Stimulated activated naive CD4-positive, alpha-beta T cell treated with Interleukin-2 at 50 U/mL for 16 hours (primary cell): ENCODE data around the gene CDKAL1.
"Not testable (repeated sequence)": the region's sequence is repeated elsewhere in the genome, so short reads cannot be mapped to it uniquely, and the experiment has no call there.

Source experiments
- DNase-seq: peaks from one replicate; lab custom pipeline; 2025; lab: John Stamatoyannopoulos, UW

Gene CDKAL1

DNA sequence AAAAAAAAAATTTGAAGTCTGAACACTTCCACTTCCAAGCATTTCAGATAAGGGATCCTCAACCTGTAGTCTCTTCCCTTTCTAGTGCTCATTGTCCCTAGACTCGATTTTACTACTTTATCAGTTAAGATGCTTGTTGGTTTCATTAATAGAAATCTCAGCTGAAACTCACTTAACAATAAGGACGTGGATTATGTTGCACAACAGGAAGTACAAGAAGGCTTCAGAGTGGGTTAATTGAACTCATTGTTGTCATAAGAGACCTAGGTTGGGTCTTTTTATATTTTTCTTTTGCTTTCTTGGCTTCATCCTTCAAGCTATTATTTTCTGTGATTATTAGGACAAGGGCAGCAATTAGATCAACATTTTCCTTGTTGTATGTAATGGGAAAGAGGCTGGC is 175.2 kb downstream of the CDKAL1 start:
- no peak for DNase-seq

DNA sequence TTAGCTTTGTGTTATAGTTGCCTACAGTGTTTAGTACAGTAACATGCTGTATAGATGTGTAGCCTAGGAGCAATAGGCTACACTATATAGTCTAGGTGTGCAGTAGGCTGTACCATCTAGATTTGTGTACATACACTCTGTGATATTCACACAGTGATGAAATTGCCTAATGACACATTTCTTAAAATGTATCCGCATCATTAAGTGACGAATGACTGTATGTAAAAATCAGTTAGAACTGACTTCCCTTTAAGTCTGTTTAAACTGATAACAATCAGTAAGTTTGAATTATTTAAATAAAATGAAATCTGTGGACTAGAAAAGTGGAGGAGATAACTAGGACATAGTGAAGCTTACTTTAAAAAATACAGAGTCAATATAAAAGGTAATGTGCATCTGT is 176.1 kb downstream of the CDKAL1 start:
- DNase-seq = no peak

GRCh38 chr6:20711518-20711917 is 177.3 kb downstream of the CDKAL1 start:
- no peak for DNase-seq

DNA sequence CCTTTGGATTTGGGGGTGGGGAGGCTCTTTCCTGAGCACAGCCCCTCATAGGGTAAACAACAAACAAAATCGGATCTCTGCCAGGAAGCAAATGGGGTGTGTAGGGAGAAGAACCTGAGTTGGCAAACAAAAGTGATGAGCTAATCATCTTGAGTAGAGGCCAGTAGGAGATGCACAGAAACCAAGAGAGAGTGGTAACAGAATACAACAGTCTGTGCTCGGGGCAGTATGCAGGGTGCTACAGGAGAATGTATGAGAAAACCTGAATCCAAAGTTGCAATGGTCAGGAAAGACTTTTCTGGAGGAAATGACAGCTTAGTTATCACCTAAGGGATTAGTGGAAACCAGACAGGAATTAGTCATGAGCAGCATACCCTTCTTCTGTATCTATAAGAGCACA is 177.8 kb downstream of the CDKAL1 start:
- DNase-seq = no peak

DNA sequence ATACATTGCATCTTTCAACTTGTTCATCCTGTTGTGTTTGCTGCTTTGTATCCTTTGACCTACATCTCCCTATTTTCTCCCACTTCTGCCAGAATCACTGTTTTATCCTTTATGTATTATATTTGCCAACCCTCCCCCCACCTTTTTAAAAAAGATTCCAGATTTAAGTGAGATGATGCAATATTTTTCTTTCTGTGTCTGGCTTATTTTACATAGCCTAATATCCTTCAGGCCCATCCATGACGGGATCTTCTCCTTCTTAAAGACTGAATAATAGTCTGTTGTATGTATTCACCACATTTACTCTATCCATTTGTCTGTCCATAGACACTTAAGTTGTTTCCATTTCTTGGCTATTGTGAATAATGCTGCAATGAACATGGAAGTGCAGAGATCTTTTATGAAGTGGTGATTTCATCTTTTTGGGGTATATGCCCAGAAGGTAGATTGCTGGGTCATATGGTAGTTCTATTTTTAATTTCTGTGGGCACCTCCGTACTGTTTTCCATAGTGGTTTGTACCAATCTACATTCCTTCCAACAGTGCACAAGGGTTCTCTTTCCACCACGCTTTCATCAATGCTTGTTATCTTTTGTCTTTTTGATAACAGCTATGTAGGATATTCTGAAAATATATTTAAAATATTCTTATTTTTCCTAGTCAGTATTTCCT is 181.0 kb downstream of the CDKAL1 start:
- DNase-seq = no peak

- DNase-seq = no peak
These were observed 182.6 kb downstream of the CDKAL1 start for GRCh38 chr6:20716865-20717264.

DNA sequence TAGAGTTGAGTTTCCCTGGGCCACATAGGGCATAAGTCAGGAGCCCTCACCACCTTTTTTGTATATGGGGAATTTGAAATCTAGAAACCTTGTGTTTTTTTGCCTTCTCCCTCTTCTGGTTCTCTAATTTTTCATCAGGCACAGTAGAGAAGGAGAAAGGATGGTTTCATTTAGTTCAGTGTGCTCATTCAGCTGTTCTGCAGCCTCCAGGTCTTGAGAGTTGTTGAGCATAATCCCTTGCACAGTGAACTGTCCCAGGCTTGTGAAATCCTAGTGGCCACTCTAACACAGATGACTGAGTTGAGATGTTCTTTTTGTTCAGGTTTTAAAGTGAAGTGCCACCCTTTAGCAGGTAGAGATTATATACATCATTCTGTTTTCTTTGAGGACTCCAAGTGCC is 183.5 kb downstream of the CDKAL1 start:
- DNase-seq = no peak

- no peak for DNase-seq
These were observed 184.7 kb downstream of the CDKAL1 start for GRCh38 chr6:20718705-20719653.

- no peak for DNase-seq
These were observed 185.7 kb downstream of the CDKAL1 start for GRCh38 chr6:20719980-20720379.

DNA sequence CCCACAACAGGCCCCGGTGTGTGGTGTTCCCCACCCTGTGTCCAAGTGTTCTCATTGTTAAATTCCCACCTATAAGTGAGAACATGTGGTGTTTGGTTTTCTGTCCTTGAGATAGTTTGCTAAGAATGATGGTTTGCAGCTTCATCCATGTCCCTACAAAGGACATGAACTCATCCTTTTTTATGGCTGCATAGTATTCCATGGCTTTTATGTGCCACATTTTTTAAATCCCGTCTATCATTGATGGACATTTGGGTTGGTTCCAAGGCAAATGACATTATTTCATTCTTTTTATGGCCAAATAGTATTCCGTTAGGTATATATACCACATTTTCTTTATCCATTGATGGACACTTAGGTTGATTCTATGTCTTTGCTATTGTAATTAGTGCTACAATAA is 186.9 kb downstream of the CDKAL1 start:
- DNase-seq = not testable (repeated sequence)

- DNase-seq = no peak
These were observed 188.2 kb downstream of the CDKAL1 start for GRCh38 chr6:20722455-20722854.

- no peak for DNase-seq
These were observed 189.0 kb downstream of the CDKAL1 start for GRCh38 chr6:20723236-20723635.

- no peak for DNase-seq
These were observed 190.4 kb downstream of the CDKAL1 start for GRCh38 chr6:20724443-20725190.

DNA sequence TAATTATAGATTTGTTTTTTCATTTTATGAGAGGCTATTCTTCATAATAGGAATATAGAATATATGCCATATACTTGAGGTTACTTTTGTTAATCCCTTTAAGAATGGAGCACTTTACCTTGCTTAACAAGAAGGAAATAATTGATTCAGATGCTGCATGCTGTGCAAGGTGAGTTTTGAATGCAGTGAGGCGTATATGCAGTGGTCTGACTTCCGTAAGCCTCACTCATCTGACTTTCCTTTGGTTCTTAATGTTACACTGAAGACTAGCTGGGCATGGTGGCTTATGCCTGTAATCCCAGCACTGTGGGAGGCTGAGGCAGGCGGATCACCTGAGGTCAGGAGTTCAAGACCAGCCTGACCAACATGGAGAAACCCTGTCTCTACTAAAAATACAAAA is 191.0 kb downstream of the CDKAL1 start:
- not testable (repeated sequence) for DNase-seq

- DNase-seq = no peak
These were observed 194.8 kb downstream of the CDKAL1 start for GRCh38 chr6:20729086-20729485.

DNA sequence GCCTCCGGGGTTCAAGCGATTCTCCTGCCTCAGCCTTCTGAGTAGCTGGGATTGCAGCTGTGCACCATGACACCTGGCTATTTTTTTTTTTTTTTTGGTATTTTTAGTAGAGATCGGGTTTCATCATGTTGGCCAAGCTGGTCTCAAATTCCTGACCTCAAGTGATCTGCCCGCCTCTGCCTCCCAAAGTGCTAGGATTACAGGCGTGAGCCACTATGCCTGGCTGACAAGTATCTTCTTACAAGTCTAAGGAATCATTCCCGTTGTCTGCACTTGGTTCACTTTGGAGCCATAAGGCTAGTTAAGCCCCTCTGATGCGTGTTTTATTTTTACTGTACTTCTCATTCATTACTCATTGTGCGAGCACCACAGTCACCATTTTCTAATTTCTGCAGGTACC is 198.1 kb downstream of the CDKAL1 start:
- DNase-seq = not testable (repeated sequence)

GRCh38 chr6:20732896-20733295 is 198.6 kb downstream of the CDKAL1 start:
- DNase-seq = no peak

DNA sequence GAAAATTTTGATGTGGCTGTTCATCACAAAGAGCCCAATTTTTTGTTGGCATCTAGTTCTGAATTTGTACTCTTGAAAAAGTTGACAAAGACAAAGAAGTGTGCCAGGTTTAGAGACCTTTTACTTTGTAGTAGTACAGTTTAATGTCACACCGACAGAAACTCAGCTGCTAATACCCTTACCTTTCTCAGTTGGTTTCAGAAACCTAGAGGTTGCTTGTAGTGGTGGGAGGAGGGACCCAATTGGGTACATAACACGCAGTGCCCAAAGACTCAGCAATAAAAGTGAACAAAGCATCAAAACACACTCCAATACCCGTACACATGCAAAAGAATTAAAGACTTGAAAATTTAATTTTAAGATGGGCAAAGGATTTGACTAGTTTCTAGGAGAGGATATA is 203.7 kb downstream of the CDKAL1 start:
- DNase-seq = no peak

DNA sequence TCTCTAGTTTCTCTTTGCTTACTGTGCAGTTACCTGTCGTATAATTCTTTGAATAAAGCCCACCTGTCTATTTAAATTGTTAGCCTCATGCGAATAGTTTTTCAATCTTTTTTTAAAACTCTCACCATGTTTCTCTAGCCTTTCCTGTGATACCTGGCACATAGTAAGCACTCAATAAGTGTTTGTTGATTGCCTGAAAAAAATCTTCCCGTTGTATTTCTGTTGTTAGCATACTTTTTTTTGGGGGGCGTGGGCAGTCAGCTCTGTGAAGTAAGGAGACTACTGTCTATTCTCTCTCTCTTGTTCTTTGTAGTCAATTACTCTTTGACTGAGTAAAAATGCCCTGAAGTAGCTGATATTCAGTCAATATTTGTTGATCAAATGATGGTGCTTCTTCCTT is 205.8 kb downstream of the CDKAL1 start:
- no peak for DNase-seq

- DNase-seq = no peak
These were observed 206.5 kb downstream of the CDKAL1 start for GRCh38 chr6:20740727-20741126.

DNA sequence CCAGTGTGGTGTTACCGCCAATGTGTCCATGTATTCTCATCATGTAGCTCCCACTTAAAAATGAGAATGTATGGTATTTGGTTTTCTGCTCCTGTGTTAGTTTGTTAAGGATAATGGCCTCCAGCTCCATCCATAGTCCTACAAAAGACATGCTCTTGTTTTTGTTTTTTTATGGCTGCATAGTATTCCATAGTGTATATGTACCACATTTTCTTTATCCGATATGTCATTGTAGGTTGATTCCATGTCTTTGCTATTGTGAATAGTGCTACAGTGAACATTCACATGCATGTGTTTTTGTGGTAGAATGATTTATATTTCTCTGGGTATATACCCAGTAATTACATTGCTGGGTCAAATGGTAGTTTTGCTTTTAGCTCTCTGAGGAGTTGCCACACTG is 207.2 kb downstream of the CDKAL1 start:
- DNase-seq = no peak

DNA sequence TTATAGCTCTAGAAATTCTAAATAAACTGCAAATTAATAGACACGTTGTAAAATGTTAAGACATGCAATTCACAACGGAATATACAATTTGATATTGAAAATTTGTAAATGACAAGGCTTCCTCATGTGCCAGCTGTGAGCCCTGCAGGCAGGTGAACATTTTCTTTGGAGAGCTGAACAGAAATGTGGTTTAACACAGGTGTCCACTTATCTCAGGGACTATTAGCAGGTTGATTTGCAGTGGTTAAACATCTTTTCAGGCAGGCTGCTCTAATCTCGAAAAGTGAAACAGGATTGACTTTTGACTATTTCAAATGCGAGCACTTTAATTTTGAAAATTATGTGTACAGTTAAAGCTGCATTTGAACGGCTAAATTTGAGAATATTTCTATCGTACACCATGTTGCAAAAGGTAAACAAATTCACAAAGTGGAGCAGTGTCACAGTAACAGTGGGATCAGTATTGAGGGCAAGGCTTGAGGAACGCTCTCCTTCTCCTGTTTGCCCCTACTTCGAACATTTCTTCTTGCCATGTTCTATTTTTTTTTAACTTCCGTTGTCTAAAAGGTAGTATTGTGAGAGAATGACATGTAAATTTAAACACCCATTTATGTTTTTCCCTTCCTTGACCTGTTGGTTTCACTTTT is 210.8 kb downstream of the CDKAL1 start:
- no peak for DNase-seq
